ENCODE data around the gene NSUN7.

- TF ChIP-seq CTCF (IDR thresholded peaks at IDR 0.05; ENCODE audit: low read depth, low read length, poor library complexity, severe bottlenecking): no peak
- no peak for TF ChIP-seq EZH2phosphoT487 (IDR thresholded peaks at IDR 0.05; ENCODE audit: borderline replicate concordance, low read length)
Observed at GRCh38 chr4:40713798-40714197, 36.0 kb upstream of the NSUN7 start.
